DOHH2 (cell line): ENCODE results near the gene EVL.

ENCODE experiments used
- H3F3A ChIP-seq: fragments of 200-600 bp; sonication (generic), shearing (Covaris generic); 2 replicates; pipeline ENCODE4 v1.6.0; 2016; ENCODE audit warnings: antibody characterized with exemption, mild to moderate bottlenecking; ENCODE audit not compliant: control insufficient read depth, insufficient read depth
- H3K27ac ChIP-seq: fragments of 200-600 bp; sonication (generic); 2 replicates; pipeline ENCODE4 v1.5.1; 2014; ENCODE audit warnings: low read depth, mild to moderate bottlenecking, low read length, moderate library complexity
- H3K27me3 ChIP-seq: fragments of 200-600 bp; sonication (generic); 2 replicates; pipeline ENCODE4 v1.6.1; 2014; ENCODE audit warnings: mild to moderate bottlenecking, low read length, mixed read lengths; ENCODE audit not compliant: control insufficient read depth
- H3K36me3 ChIP-seq: fragments of 200-600 bp; sonication (generic); 2 replicates; pipeline ENCODE4 v1.6.1; 2014; ENCODE audit warnings: mild to moderate bottlenecking, low read length, moderate library complexity, mixed read lengths; ENCODE audit not compliant: control insufficient read depth
- H3K4me1 ChIP-seq: fragments of 200-600 bp; sonication (generic); 2 replicates; pipeline ENCODE4 v1.6.1; 2014; ENCODE audit warnings: mild to moderate bottlenecking, low read length, mixed read lengths; ENCODE audit not compliant: control insufficient read depth
- H3K4me2 ChIP-seq: fragments of 200-600 bp; sonication (generic); 2 replicates; pipeline ENCODE4 v1.6.0; 2014; ENCODE audit warnings: mild to moderate bottlenecking, low read length, moderate library complexity
- H3K4me3 ChIP-seq: fragments of 200-600 bp; sonication (generic); 2 replicates; pipeline ENCODE4 v1.5.1; 2014; ENCODE audit warnings: mild to moderate bottlenecking, low read length, mixed read lengths
- H3K79me2 ChIP-seq: fragments of 200-600 bp; sonication (generic); 2 replicates; pipeline ENCODE4 v1.6.1; 2014; ENCODE audit warnings: mild to moderate bottlenecking, low read length, mixed read lengths; ENCODE audit not compliant: control insufficient read depth
- H3K9me2 ChIP-seq: fragments of 200-600 bp; sonication (generic); replicated peaks from 2 replicates; pipeline ENCODE4 v1.6.1; 2014; ENCODE audit warnings: mild to moderate bottlenecking, low read length, mixed read lengths; ENCODE audit not compliant: control insufficient read depth
- H3K9me3 ChIP-seq: fragments of 200-600 bp; sonication (generic); 2 replicates; pipeline ENCODE4 v1.6.1; 2014; ENCODE audit warnings: antibody characterized with exemption, low read length, mixed read lengths; ENCODE audit not compliant: control insufficient read depth, insufficient read depth
- H4K20me1 ChIP-seq: fragments of 200-600 bp; sonication (generic); 2 replicates; pipeline ENCODE4 v1.6.0; 2014; ENCODE audit warnings: low read depth, mild to moderate bottlenecking, antibody characterized with exemption, low read length, moderate library complexity; ENCODE audit not compliant: control insufficient read depth, insufficient read depth
- CTCF ChIP-seq: fragments of 200-600 bp; sonication (generic); IDR thresholded peaks from one replicate; pipeline ENCODE4 v1.5.1; 2014; ENCODE audit warnings: antibody characterized with exemption, mild to moderate bottlenecking, low read depth, low read length; ENCODE audit not compliant: poor library complexity, severe bottlenecking
- EZH2phosphoT487 ChIP-seq: fragments of 200-600 bp; sonication (generic); IDR thresholded peaks from 2 replicates; pipeline ENCODE4 v1.6.1; 2017; ENCODE audit warnings: borderline replicate concordance, mild to moderate bottlenecking, antibody characterized with exemption, low read length, moderate library complexity, mixed read lengths

Gene EVL

GRCh38 chr14:100100032-100100703, 34.9 kb downstream of the EVL start:
- Histone ChIP-seq H3K9me3 (no peaks in the 10 kb centered on the region), H3K4me2 (no peak overlapping the region), H3K4me1 (peaks cover 31% of the 10 kb centered on the region), H3K27me3 (no peaks in the 10 kb centered on the region), H4K20me1 (no peaks in the 10 kb centered on the region), H3K36me3 (no peaks in the 10 kb centered on the region), H3K9me2 (no peaks in the 10 kb centered on the region), H3K27ac (no peak overlapping the region), H3K4me3 (no peak overlapping the region), H3F3A (no peaks in the 10 kb centered on the region), H3K79me2 (no peaks in the 10 kb centered on the region)
- TF ChIP-seq CTCF, result no peak
- no peak for TF ChIP-seq EZH2phosphoT487

- Histone ChIP-seq H3K4me3 (no peak overlapping the region), H3K9me2 (no peaks in the 10 kb centered on the region), H3K27me3 (no peaks in the 10 kb centered on the region), H3K27ac (no peak overlapping the region), H3K36me3 (no peaks in the 10 kb centered on the region), H3K79me2 (no peaks in the 10 kb centered on the region), H3F3A (no peaks in the 10 kb centered on the region), H3K4me2 (no peak overlapping the region), H4K20me1 (no peaks in the 10 kb centered on the region), H3K9me3 (no peaks in the 10 kb centered on the region), H3K4me1 (peaks cover 31% of the 10 kb centered on the region)
- TF ChIP-seq EZH2phosphoT487, result no peak
- TF ChIP-seq CTCF, result no peak
Measured at GRCh38 chr14:100102156-100102785, 37.0 kb downstream of the EVL start.

GRCh38 chr14:100103250-100104005, 38.2 kb downstream of the EVL start:
- no peaks in the 10 kb centered on the region for H3K9me2 ChIP-seq
- no peak overlapping the region for H3K27ac ChIP-seq
- H3K4me1 ChIP-seq, result peaks cover 31% of the 10 kb centered on the region
- TF ChIP-seq CTCF, result no peak
- TF ChIP-seq EZH2phosphoT487, result no peak
- no peaks in the 10 kb centered on the region for H3K9me3 ChIP-seq
- H3F3A ChIP-seq, result no peaks in the 10 kb centered on the region
- H3K27me3 ChIP-seq, result no peaks in the 10 kb centered on the region
- H3K4me3 ChIP-seq, result no peak overlapping the region
- H4K20me1 ChIP-seq, result no peaks in the 10 kb centered on the region
- peak overlapping the region; percentile 20 for H3K4me2 ChIP-seq
- H3K36me3 ChIP-seq, result no peaks in the 10 kb centered on the region
- H3K79me2 ChIP-seq, result no peaks in the 10 kb centered on the region
